Activated CD4-positive, alpha-beta T cell treated with anti-CD3 and anti-CD28 coated beads for 1 hour (primary cell): ENCODE data around the gene SASH1.

ENCODE experiments used
- DNase-seq: peaks from one replicate; pipeline ENCODE4 v3.0.0-alpha.2; 2020

Gene SASH1

GRCh38 chr6:148464319-148465010, 121.8 kb downstream of the SASH1 start:
- no peak for DNase-seq

- DNase-seq = no peak
Measured at GRCh38 chr6:148465011-148465335, 122.3 kb downstream of the SASH1 start.

GRCh38 chr6:148465670-148466069, 123.0 kb downstream of the SASH1 start:
- DNase-seq = no peak

GRCh38 chr6:148466158-148466557, 123.5 kb downstream of the SASH1 start:
- no peak for DNase-seq

- DNase-seq = no peak
Measured at GRCh38 chr6:148467926-148468325, 125.3 kb downstream of the SASH1 start.

- DNase-seq = no peak
Measured at GRCh38 chr6:148470156-148470555, 127.5 kb downstream of the SASH1 start.

GRCh38 chr6:148470606-148471465, 128.2 kb downstream of the SASH1 start:
- no peak for DNase-seq

GRCh38 chr6:148471624-148472159, 129.1 kb downstream of the SASH1 start:
- no peak for DNase-seq

- no peak for DNase-seq
Measured at GRCh38 chr6:148472171-148473105, 129.8 kb downstream of the SASH1 start.

- DNase-seq = no peak
Measured at GRCh38 chr6:148479497-148479896, 136.9 kb downstream of the SASH1 start.

- DNase-seq = no peak
Measured at GRCh38 chr6:148487461-148487860, 144.8 kb downstream of the SASH1 start.

- DNase-seq = no peak
Measured at GRCh38 chr6:148491638-148492251, 149.1 kb downstream of the SASH1 start.

GRCh38 chr6:148492654-148493290, 150.1 kb downstream of the SASH1 start:
- DNase-seq = no peak

- no peak for DNase-seq
Measured at GRCh38 chr6:148493424-148493823, 150.8 kb downstream of the SASH1 start.

GRCh38 chr6:148494226-148494625, 151.6 kb downstream of the SASH1 start:
- no peak for DNase-seq

GRCh38 chr6:148495029-148495428, 152.4 kb downstream of the SASH1 start:
- DNase-seq = no peak

GRCh38 chr6:148497257-148497656, 154.6 kb downstream of the SASH1 start:
- DNase-seq = no peak

GRCh38 chr6:148497717-148498116, 155.1 kb downstream of the SASH1 start:
- no peak for DNase-seq

- DNase-seq = no peak
Measured at GRCh38 chr6:148500402-148500801, 157.8 kb downstream of the SASH1 start.

GRCh38 chr6:148501178-148501590, 158.5 kb downstream of the SASH1 start:
- no peak for DNase-seq

GRCh38 chr6:148502083-148502772, 159.6 kb downstream of the SASH1 start:
- no peak for DNase-seq
